HG03196 (cell line): ENCODE results near the gene SAMD3.
"Not testable (repeated sequence)": the region's sequence is repeated elsewhere in the genome, so short reads cannot be mapped to it uniquely, and the experiment has no call there.

Experiments
- ATAC-seq: cut with Tn5 transposase; IDR thresholded peaks from one replicate; pipeline ENCODE4 v1.9.1; 2021; ENCODE audit not compliant: unreplicated experiment

The SAMD3 gene, protein sequence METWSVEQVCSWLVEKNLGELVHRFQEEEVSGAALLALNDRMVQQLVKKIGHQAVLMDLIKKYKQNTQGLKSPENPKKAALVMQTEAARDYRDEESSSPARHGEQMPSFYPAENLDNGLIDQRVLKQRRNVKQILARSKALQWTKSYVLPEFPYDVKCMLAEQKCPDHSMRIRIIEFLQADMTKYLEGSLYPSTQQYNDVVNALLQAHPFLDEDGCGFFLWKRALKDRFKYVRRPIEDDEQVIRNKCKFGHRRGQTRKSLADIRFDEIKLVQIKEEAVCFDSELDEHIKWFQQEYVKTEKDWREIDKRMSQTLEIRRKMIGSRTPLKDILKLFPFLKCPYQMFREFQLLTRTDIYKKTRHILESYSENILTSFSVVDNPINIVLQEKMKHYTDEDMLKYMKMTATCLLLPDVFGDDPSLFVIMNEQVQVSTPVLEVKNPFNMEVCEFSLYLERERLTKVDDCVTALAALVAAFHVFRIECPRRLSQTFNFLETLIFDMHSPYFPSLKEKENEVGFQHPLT

DNA sequence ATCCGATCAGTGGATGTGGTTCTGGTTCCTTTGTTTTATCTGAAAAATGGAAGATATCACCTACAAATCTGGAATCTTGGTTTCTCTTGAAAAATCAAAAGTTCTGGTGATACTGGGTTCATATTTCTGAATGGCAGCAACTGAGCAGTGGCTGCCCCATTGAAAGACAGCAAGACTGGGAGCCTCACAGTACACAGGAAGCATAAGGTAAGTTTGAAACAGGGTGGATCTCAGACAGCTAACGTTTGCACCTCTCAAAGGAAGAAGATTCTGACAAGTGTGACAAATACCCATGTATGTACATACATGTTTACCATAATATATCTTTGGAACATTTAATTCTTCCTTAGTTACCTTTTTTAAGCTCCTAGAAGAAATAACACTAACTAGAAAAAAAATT is at the start of gene SAMD3:
Gene SAMD3, minus strand, starts transcription at position 177 of the 400 bp plus-strand sequence. CDS start 7,678 bp downstream, outside the sequence.
- no peak for ATAC-seq

- ATAC-seq = peak; percentile 98
Measured at GRCh38 chr6:130269969-130270635, 47.4 kb upstream of the SAMD3 start.

GRCh38 chr6:130265553-130265952 is 42.8 kb upstream of the SAMD3 start:
- not testable (repeated sequence) for ATAC-seq

DNA sequence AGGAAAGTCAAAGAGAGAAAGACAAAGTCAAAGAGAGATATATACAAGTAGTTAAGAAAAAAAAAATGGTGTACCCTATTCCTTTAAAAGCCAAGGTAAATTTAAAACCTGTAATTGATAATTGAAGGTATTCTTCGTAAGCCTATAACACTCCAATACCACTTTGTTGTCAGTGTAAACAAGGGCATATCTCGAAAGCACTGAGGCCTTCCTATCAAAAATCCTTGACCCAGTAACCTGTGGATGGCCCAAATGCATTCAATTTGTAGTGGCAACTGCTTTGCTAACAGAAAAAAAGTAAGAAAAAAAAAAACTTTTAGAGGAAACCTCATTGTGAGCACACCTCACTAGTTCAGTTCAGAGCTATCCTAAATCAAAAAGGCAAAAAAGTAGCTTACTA is 39.3 kb upstream of the SAMD3 start:
- ATAC-seq = no peak

DNA sequence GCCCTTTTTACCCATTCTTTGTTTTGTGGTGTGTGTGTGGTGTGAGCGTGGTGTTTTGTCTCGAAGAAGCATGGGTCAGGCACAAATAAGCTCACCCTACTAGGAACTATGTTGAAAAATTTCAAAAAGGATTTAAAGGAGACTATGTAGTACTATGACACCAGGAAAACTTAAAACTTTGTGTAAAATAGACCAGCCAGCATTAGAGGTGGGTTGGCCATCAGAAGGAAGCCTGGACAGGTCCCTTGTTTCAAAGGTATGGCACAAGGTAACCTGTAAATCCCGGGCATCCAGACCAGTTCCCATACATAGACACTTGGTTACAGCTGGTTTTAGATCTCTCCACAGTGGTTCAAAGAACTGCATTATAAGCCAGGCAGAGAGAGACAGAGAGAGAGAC is 38.8 kb upstream of the SAMD3 start:
- ATAC-seq = not testable (repeated sequence)

DNA sequence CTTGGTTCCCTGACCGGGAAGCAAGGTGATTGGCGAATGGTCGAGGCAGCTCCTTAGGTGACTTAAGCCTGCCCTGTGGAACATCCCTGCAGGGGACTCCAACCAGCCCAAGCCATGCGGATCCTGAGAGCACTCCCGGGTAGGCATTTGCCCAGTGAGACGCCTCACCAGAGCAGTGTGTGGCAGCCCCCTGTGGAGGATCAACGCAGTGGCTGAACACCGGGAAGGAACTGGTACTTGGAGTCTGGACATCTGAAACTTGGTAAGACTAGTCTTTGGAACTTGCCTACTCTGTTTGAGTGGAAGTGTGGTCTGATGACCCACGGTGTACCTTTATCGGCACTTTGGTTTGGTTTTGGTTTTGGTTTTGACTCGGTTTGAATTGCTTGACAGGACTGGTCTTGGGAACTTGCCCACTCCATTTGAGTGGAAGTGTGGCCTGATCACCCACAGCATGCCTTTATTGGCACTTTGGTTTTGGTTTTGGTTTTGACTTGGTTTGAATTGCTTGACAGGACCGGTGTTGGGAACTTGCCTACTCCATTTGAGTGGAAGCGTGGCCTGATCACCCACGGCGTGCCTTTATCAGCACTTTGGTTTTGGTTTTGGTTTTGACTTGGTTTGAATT is 38.0 kb upstream of the SAMD3 start:
- ATAC-seq = peak; percentile 45

DNA sequence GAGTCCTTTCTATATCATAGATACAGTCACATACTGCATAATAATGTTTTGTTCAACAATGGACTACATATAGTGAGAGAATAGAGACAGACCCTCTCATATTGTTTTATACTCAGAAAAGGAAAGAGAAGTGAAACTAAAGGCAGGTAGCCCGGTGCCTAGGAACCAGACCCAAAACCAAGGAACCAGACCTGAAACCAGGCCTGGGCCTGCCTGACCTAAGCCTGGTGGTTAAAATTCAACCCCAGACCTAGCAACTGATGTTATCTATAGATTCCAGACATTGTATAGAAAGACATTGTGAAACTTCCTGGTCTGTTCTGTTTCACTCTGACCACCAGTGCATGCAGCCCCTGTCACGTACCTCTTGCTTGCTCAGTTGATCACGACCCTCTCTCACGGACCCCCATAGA is 37.3 kb upstream of the SAMD3 start:
- ATAC-seq = peak; percentile 71

DNA sequence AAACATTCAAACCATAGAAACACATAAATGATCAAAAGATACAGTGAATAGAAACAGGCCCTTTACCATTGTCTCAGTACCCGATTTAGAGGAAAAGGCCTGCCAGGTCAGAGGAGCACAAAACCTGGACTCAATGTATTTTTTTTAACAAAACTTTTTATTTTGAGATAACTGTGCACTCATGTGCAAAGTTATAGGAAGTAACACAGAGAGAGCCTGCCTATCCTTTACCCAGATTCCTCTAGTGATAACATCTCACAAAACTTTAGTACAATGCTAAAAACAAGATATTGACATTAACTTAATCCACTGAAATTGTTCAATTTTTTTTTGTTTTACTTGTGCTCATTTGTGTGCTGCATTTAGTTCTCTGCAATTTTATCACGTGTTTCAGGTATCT is 36.8 kb upstream of the SAMD3 start:
- ATAC-seq = peak; percentile 5

DNA sequence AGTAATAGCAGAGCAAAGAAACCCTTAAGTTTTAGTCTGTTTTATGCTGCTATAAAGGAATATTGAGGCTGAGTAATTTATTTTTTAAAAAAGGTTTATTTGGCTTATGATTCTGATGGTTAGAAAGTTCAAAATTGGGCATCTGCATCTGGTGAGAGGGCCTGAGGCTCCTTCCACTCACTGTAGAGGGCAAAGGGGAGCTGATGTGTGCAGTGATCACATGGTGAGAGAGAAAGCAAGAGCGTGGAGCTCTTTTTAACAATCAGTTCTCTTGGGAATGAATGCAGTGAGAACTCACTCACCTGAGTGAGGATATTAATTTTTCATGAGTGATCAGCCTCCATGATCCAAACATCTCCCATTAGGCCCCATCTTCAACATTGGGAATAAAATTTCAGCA is 36.4 kb upstream of the SAMD3 start:
- peak; percentile 34 for ATAC-seq

DNA sequence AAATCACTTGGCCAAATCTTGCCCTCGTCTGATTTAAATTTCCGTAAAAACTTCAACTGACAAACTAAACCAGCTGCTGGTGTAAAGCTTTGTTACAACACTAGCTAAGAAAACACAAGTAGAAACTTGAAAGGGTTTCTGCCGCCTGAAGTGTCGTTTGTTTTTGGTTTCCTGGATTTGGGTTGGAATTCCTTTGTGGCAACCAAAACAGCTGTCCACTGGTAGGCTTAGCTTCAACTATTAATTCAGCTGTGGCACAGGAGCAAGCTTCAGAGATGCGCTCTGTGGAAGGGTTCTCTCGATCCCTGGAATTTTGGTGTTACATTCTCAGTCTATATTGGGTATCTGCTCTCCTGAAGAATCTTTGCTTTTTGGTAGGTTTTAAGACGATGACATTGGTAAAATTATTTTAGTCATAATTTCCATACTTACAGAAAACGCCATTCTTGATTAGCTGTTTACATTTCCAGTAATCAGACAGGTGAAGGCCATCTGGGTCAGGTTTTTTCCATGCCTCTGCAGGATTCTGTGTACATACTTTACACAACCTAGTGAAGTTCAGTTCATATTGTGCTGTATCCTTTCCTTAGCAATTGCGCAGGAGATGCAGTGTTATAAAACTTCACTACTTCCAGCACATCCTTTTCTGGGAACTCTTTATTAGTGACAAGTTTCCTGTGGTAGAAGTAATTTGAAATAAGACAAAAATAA is 29.9 kb upstream of the SAMD3 start:
- ATAC-seq = no peak

DNA sequence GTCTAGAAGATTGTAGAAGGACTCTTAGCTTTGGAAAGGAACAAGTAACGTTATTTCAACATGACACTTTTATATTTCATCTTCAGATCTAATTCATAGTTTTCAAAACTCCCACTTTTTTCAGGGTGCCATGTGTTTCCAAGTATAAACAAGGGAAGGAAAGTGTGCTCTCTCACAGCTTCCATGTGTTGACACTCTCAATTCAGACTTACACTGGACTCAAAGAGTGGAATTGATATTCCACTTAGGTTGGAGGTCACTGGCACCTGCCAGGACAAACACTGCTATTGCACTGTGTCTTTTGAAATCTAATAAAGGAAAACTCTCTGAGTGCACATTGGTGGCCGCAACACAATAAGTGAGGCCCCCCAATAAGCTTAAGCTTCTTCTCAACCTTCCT is 22.5 kb upstream of the SAMD3 start:
- ATAC-seq = no peak

- no peak for ATAC-seq
Measured at GRCh38 chr6:130244728-130245127, 22.0 kb upstream of the SAMD3 start.

- no peak for ATAC-seq
Measured at GRCh38 chr6:130240232-130240631, 17.5 kb upstream of the SAMD3 start.

DNA sequence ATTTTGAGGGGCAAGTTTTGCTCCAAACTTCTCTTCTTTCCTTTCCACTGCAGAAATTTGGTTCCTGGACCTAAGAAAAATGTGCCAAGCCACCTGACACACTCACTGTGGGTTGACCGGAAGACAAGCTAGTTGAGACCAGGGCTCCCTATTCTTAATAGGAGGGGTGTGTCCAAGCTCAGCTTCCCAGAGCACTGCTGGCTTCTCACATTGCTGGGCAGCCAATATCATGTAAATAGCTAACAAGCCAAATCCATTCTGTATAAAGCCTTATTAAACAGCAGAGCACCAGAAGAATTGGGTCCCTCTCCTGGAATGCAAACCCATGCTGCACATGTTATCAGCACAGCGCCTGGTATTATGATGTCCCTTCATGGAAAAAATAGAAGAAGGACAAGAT is 17.0 kb upstream of the SAMD3 start:
- ATAC-seq = no peak

GRCh38 chr6:130233330-130233729 is 10.6 kb upstream of the SAMD3 start:
- ATAC-seq = no peak

DNA sequence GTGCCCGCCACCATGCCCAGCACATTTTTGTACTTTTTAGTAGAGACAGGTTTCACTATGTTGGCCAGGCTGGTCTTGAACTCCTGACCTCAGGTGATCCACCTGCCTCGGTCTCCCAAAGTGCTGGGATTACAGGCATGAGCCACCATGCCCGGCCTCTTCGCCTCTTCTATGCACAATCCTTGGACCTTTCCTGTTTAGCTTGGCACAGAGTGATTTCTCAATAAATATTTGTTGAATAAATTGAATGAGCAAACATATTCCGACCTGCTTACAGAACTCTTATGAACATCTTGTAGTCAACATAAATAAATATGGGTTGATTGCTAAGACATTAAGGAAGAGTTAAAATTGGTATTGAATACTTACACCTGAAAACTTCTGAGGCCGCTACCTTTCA is 7.8 kb upstream of the SAMD3 start:
- ATAC-seq = not testable (repeated sequence)

DNA sequence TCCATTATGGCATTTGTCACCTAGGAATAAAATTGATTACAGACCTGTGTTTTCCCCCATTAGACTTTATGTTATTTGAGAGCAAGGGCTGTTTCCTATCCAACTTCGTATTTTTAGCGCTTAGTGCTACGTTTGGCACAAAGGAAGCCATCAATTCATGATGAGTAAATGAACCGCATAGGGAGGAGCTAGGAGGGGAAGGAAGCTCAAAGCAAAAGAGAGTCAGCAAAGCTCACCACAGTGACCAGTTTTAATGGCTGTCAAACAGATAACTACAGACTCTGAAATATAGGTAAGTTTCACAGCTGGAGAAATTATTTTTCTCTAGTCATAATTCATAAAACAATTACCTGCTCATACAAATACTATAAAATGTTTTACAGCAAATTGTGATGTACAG is 6.9 kb upstream of the SAMD3 start:
- no peak for ATAC-seq

DNA sequence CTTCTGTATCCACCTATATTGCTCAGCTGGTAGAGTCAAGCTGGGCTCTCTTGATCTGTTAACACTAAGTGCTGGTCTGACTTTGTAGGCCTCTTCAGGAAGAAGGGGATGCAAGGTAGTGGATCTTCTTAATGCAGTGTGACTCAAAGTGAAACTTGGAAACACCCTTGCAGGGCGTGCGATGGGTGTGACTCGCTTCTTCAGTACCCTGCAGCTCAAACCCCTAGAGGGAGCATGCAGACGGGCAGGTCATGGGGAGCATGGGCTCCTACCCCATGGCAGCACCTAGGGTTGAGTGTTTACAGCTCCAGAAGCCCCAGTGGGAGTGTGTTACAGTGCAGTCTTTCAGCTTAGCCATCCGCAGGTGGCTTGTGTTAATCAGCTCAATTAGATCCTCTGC is 757 bp upstream of the SAMD3 start:
- ATAC-seq = peak; percentile 97

- no peak for ATAC-seq
Measured at GRCh38 chr6:130218134-130218533, 4.6 kb downstream of the SAMD3 start.

- ATAC-seq = no peak
Measured at GRCh38 chr6:130216620-130217019, 6.1 kb downstream of the SAMD3 start.

- no peak for ATAC-seq
Measured at GRCh38 chr6:130215526-130215925, 7.2 kb downstream of the SAMD3 start.
